ENCODE measurements around the gene USP17L24.
"Not testable (repeated sequence)": the region's sequence is repeated elsewhere in the genome, so short reads cannot be mapped to it uniquely, and the experiment has no call there.

Gene USP17L24
- 0 reads per million in 3 experiments for total RNA-seq

GRCh38 chr4:9324865-9325264, at the start of gene USP17L24:
Gene USP17L24, plus strand, starts transcription at chr4:9325165. Its CDS starts 0 bp downstream, at chr4:9325165.
- DNase-seq: not testable (repeated sequence)

GRCh38 chr4:9324191-9324590, 774 bp upstream of the USP17L24 start:
- DNase-seq: not testable (repeated sequence)

DNA sequence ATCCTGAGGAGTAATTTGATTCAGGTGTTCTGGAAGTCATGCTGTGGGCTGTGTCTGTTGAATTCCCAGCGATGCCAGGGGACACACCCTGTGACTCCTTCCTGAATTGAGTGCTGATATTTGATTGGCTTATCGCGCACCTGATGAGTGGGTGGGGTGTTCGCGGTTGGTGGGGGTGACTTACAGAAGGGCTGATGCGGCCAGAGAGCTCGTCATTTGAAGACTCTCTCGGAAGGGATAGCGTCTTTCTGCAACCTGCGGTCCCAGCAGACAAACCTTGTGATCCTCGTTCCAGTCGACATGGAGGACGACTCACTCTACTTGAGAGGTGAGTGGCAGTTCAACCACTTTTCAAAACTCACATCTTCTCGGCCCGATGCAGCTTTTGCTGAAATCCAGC, 4.6 kb downstream of the USP17L24 start, which contains the start of gene USP17L25:
USP17L25 (plus strand) TSS at position 301 of the 400 bp plus-strand sequence; CDS start at position 301, 0 bp downstream.
- DNase-seq: not testable (repeated sequence)

DNA sequence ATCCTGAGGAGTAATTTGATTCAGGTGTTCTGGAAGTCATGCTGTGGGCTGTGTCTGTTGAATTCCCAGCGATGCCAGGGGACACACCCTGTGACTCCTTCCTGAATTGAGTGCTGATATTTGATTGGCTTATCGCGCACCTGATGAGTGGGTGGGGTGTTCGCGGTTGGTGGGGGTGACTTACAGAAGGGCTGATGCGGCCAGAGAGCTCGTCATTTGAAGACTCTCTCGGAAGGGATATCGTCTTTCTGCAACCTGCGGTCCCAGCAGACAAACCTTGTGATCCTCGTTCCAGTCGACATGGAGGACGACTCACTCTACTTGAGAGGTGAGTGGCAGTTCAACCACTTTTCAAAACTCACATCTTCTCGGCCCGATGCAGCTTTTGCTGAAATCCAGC, 9.4 kb downstream of the USP17L24 start, which contains the start of gene USP17L26:
USP17L26 (plus strand) TSS at position 301 of the 400 bp plus-strand sequence; CDS start at position 301, 0 bp downstream.
- not testable (repeated sequence) for DNase-seq

GRCh38 chr4:9339103-9339502, 14.1 kb downstream of the USP17L24 start, which contains the start of gene USP17L5:
Gene USP17L5, plus strand, starts transcription at chr4:9339403. Its CDS starts 0 bp downstream, at chr4:9339403.
- DNase-seq: not testable (repeated sequence)

DNA sequence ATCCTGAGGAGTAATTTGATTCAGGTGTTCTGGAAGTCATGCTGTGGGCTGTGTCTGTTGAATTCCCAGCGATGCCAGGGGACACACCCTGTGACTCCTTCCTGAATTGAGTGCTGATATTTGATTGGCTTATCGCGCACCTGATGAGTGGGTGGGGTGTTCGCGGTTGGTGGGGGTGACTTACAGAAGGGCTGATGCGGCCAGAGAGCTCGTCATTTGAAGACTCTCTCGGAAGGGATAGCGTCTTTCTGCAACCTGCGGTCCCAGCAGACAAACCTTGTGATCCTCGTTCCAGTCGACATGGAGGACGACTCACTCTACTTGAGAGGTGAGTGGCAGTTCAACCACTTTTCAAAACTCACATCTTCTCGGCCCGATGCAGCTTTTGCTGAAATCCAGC, 18.9 kb downstream of the USP17L24 start, which contains the start of gene USP17L27:
USP17L27 (plus strand) TSS at position 301 of the 400 bp plus-strand sequence; CDS start at position 301, 0 bp downstream.
- DNase-seq: not testable (repeated sequence)

GRCh38 chr4:9348593-9348992, 23.6 kb downstream of the USP17L24 start, which contains the start of gene USP17L28:
Gene USP17L28, plus strand, starts transcription at chr4:9348893. Its CDS starts 0 bp downstream, at chr4:9348893.
- not testable (repeated sequence) for DNase-seq

DNA sequence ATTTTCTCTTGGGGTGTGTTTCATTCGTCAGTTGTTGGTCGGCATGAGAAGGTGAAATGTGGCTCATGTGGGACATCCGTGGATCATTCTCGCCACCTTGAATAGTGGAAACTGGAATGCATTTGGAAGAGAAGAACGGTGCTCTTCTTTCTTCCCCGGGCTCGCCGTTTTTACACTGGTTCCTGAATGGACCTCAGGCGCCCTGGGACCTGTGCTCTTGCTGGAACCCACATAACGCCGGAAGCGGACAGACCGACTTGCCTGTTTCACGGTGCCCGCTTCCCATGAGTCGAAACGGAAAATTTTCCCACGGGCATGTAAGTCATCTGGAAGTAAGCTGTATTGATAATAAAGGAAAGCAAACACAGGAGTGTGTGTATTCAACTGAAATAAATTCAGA, 25.9 kb downstream of the USP17L24 start:
- not testable (repeated sequence) for DNase-seq

DNA sequence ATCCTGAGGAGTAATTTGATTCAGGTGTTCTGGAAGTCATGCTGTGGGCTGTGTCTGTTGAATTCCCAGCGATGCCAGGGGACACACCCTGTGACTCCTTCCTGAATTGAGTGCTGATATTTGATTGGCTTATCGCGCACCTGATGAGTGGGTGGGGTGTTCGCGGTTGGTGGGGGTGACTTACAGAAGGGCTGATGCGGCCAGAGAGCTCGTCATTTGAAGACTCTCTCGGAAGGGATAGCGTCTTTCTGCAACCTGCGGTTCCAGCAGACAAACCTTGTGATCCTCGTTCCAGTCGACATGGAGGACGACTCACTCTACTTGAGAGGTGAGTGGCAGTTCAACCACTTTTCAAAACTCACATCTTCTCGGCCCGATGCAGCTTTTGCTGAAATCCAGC, 28.4 kb downstream of the USP17L24 start, which contains the start of gene USP17L29:
USP17L29 (plus strand) TSS at position 301 of the 400 bp plus-strand sequence; CDS start at position 301, 0 bp downstream.
- not testable (repeated sequence) for DNase-seq

DNA sequence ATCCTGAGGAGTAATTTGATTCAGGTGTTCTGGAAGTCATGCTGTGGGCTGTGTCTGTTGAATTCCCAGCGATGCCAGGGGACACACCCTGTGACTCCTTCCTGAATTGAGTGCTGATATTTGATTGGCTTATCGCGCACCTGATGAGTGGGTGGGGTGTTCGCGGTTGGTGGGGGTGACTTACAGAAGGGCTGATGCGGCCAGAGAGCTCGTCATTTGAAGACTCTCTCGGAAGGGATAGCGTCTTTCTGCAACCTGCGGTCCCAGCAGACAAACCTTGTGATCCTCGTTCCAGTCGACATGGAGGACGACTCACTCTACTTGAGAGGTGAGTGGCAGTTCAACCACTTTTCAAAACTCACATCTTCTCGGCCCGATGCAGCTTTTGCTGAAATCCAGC, 37.9 kb downstream of the USP17L24 start, which contains the start of gene USP17L30:
USP17L30 (plus strand) TSS at position 301 of the 400 bp plus-strand sequence; CDS start at position 301, 0 bp downstream.
- DNase-seq: not testable (repeated sequence)
